Renal cortical epithelial cell (primary cell): Measurements from ENCODE around the gene FBXW9. TPM values are rescaled to one million over a fixed set of nuclear protein-coding genes. Genes with fewer than 3 reads are reported as not detected.
"Not testable (repeated sequence)": the region's sequence is repeated elsewhere in the genome, so short reads cannot be mapped to it uniquely, and the experiment has no call there.

Experiments used
- DNase-seq: peaks from one replicate; pipeline ENCODE4 v3.0.0-alpha.2; 2011; ENCODE audit warnings: low read depth
- total RNA-seq: library from RNA; depleted of rRNA; stranded (reverse); fragments of >200 nt; gene quantifications from 2 replicates; pipeline ENCODE4 v1.2.3, GENCODE V29; 2014

The FBXW9 gene
- total RNA-seq, 1 donor from 2014 or later, result 13.1 TPM

GRCh38 chr19:12715102-12715501 is 18.7 kb upstream of the FBXW9 start:
- no peak for DNase-seq

GRCh38 chr19:12713304-12713703 is 16.9 kb upstream of the FBXW9 start:
- not testable (repeated sequence) for DNase-seq

- not testable (repeated sequence) for DNase-seq
Measured at GRCh38 chr19:12712077-12712476, 15.6 kb upstream of the FBXW9 start.

- DNase-seq, result no peak
Measured at GRCh38 chr19:12711187-12711586, 14.8 kb upstream of the FBXW9 start.

GRCh38 chr19:12708641-12709040 is 12.2 kb upstream of the FBXW9 start:
- DNase-seq, result no peak

GRCh38 chr19:12706332-12706718 is 9.9 kb upstream of the FBXW9 start:
- DNase-seq, result no peak

- no peak for DNase-seq
Measured at GRCh38 chr19:12705654-12706331, 9.4 kb upstream of the FBXW9 start.

GRCh38 chr19:12705169-12705568 is 8.7 kb upstream of the FBXW9 start:
- no peak for DNase-seq

GRCh38 chr19:12703046-12703445 is 6.6 kb upstream of the FBXW9 start:
- peak; percentile 22 for DNase-seq

- no peak for DNase-seq
Measured at GRCh38 chr19:12701596-12702282, 5.3 kb upstream of the FBXW9 start.

GRCh38 chr19:12698138-12698537 is 1.7 kb upstream of the FBXW9 start:
- no peak for DNase-seq

- not testable (repeated sequence) for DNase-seq
Measured at GRCh38 chr19:12697425-12697824, 994 bp upstream of the FBXW9 start.

GRCh38 chr19:12695997-12696365 is 450 bp downstream of the FBXW9 start:
- no peak for DNase-seq

GRCh38 chr19:12695514-12695913 is 917 bp downstream of the FBXW9 start:
- no peak for DNase-seq

GRCh38 chr19:12695096-12695495 is 1.3 kb downstream of the FBXW9 start:
- DNase-seq, result no peak

- no peak for DNase-seq
Measured at GRCh38 chr19:12694641-12695040, 1.8 kb downstream of the FBXW9 start.

GRCh38 chr19:12692960-12693359 is 3.5 kb downstream of the FBXW9 start:
- DNase-seq, result no peak

- no peak for DNase-seq
Measured at GRCh38 chr19:12689581-12690216, 6.7 kb downstream of the FBXW9 start.

GRCh38 chr19:12689012-12689411 is 7.4 kb downstream of the FBXW9 start:
- DNase-seq, result no peak

- no peak for DNase-seq
Measured at GRCh38 chr19:12687496-12688196, 8.8 kb downstream of the FBXW9 start, which contains the start of gene GNG14. GNG14 (plus strand) TSS chr19:12687998; CDS start chr19:12688049, 51 bp downstream.

- DNase-seq, result no peak
Measured at GRCh38 chr19:12685831-12686230, 10.6 kb downstream of the FBXW9 start.
